ENCODE data around the gene LRP11. TPM values are rescaled to one million over a fixed set of nuclear protein-coding genes. Genes with fewer than 3 reads are reported as not detected.

Gene LRP11
- total and polyA plus RNA-seq, 2 of the 13 experiments (the other 11 are each of a cell fraction or from before 2014, with no cell fraction given) = 32.4 to 48.9 TPM

DNA sequence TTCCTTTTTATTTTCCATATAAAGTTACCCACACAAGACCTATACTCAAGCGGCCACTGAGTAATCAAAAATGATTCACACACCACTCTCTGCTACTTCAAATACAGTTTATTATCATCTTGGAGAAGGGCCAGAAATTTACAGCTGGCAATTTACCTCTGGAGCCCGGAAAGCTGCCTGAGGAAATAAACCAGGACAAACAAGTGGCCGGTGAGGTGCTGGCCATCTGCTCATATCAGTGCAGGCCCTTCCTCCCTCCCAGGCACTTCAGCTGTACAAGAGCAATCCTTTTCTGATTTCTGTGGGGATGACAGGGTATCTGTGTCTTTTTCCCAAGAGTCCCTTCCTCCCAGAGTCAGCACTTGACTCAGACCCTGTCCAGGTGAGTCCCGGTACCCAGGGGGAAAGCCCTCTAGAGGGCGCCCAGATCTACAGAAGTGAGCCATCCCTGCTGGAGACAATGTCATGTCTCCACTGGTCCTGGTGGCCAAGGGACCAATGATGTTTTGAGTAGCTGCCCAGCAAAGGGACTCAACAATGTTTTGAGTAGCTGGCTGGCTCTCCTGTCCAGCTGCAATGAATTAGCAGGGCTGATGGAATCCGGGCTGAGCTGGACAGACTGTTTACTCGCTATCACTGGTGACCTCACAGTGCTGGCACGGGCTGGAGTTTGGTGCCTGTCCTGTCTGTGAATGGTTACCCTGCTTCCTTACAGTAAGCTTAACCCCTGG, 23.6 kb downstream of the LRP11 start (continued):
- TF ChIP-seq, protein P1, sequence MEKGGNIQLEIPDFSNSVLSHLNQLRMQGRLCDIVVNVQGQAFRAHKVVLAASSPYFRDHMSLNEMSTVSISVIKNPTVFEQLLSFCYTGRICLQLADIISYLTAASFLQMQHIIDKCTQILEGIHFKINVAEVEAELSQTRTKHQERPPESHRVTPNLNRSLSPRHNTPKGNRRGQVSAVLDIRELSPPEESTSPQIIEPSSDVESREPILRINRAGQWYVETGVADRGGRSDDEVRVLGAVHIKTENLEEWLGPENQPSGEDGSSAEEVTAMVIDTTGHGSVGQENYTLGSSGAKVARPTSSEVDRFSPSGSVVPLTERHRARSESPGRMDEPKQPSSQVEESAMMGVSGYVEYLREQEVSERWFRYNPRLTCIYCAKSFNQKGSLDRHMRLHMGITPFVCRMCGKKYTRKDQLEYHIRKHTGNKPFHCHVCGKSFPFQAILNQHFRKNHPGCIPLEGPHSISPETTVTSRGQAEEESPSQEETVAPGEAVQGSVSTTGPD (CRISPR knock-in tag; IDR thresholded peaks at IDR 0.05) = no peak
- no peak for TF ChIP-seq AHR (CRISPR knock-in tag; IDR thresholded peaks at IDR 0.05)
- TF ChIP-seq, protein P2, sequence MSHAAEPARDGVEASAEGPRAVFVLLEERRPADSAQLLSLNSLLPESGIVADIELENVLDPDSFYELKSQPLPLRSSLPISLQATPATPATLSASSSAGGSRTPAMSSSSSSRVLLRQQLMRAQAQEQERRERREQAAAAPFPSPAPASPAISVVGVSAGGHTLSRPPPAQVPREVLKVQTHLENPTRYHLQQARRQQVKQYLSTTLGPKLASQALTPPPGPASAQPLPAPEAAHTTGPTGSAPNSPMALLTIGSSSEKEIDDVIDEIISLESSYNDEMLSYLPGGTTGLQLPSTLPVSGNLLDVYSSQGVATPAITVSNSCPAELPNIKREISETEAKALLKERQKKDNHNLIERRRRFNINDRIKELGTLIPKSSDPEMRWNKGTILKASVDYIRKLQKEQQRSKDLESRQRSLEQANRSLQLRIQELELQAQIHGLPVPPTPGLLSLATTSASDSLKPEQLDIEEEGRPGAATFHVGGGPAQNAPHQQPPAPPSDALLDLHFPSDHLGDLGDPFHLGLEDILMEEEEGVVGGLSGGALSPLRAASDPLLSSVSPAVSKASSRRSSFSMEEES (CRISPR knock-in tag; IDR thresholded peaks at IDR 0.05) = no peak
- TF ChIP-seq CHCHD3 (CRISPR knock-in tag; IDR thresholded peaks at IDR 0.05) = no peak

DNA sequence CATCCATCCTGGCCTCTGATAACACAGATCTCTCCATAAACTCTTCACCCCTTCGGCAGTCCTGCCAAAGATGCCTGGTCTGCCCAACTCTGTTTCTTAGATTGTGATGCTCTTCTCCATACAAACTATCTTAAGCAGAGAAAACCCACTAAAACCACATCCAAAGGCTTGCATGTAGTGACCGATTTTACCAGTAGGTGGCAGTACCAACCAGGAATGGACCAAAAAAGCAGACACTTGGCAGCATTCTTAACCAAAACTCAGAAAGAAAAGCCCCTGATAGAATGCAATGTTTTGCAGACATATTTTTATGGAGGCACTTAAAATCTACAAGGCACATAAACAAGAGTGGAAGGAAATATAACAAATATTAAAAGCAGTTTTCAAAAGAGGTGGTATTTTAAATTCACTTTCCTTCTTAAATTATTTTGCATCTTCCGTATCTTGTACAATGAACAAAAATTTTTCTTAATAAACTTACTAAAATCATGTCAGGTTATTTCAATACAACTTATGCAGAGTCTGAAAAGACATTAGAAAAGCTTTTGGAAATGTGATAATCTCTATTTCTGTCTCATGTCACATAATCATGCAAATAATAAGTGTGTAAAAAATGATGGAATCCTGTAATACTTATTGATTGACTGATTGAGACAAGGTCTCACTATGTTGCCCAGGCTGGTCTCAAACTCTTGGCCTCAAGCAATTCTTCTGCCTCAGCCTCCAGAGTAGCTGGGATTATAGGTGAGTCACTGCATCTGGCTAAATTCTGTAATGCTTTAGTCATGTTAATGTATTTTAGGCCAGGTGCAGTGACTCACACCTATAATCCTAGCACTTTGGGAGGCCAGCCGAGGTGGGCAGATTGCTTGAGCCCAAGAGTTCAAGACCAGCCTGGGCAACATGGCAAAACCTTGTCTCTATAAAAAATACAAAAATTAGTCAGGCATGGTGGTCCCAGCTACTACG, 29.4 kb downstream of the LRP11 start:
- BruUV-seq (replicated peaks) = no TSS peak
- ChIA-PET POLR2A (no interaction called here), CTCF (ENCODE audit: low intra/inter-chr PET ratio, low total read pairs) (interaction anchor here (1.2 to 2.7 kb wide), 6 partner anchors 30 to 182 kb away, joined by 6 to 50 read pairs (median 7); partner anchors contain the start of gene LRP11)
- Histone ChIP-seq H3K9me3 (ENCODE audit: low read length) (no peaks in the 10 kb centered on the region), H3K4me1 (ENCODE audit: insufficient read depth, low read length) (peaks cover 25% of the 10 kb centered on the region), H4K20me1 (ENCODE audit: insufficient read depth, low read length) (no peaks in the 10 kb centered on the region), H2AFZ (ENCODE audit: low read length) (no peak overlapping the region), H3K36me3 (replicated peaks in 1 of 2; ENCODE audit: control insufficient read depth in 1 of 2, insufficient read depth in 2 of 2, low read length in 2 of 2) (peaks cover 5 to 12% of the 10 kb centered on the region in 2 experiments; a peak in 3 of 5 replicates), H3K9ac (ENCODE audit: insufficient read depth, low read depth, low read length) (no peak overlapping the region), H3K27me3 (ENCODE audit: control insufficient read depth in 1 of 2, insufficient read depth in 2 of 2, low read length in 2 of 2) (no peaks in the 10 kb centered on the region), H3K27ac (ENCODE audit: extremely low read length, insufficient read depth, low read length) (no peak overlapping the region), H3K4me3 (replicated peaks in 1 of 3; ENCODE audit: insufficient read depth in 1 of 3, low read depth in 2 of 3, low read length in 3 of 3) (no peak overlapping the region), H3K4me2 (ENCODE audit: low read depth, low read length) (no peak overlapping the region), H3K79me2 (ENCODE audit: insufficient read depth, low read length) (no peaks in the 10 kb centered on the region)
- in situ Hi-C loops (cut with HindIII; ENCODE audit: extremely low pct_ligation_motif_present, low pct_unique_long_range_greater_than_20kb) (no loop called here), intact Hi-C loops (cut with micrococcal nuclease; ENCODE audit: unreplicated experiment) (loop anchor here (1.0 to 5.0 kb wide), 3 partner anchors 31 to 187 kb away; partner anchors contain the start of gene KATNA1)
- WGBS (ENCODE audit: low lambda C conversion rate) = 53% methylated on average over 5 of the region's 5 CpGs
- DNase-seq (ENCODE audit: low spot score) = peak; percentile 64
- FAIRE-seq = peak; percentile 86
- no peak for ATAC-seq
- TF ChIP-seq SMC3 (IDR thresholded peaks at IDR 0.05; ENCODE audit: low read length) (peak; percentile 96), KAT8 (CRISPR knock-in tag; IDR thresholded peaks at IDR 0.05) (0 out of 2 replicates have a peak, but pooled peaks have one; percentile 21), LCORL (IDR thresholded peaks at IDR 0.05) (no peak), LCORL (CRISPR knock-in tag; IDR thresholded peaks at IDR 0.05) (0 out of 2 replicates have a peak, but pooled peaks have one; percentile 37), SIX1 (CRISPR knock-in tag; IDR thresholded peaks at IDR 0.05; ENCODE audit: borderline replicate concordance) (no peak), RAD21 (CRISPR knock-in tag; IDR thresholded peaks at IDR 0.05) (peak; percentile 78), ZBTB1 (CRISPR knock-in tag; IDR thresholded peaks at IDR 0.05; ENCODE audit: borderline replicate concordance) (no peak), ZNF607 (CRISPR knock-in tag; IDR thresholded peaks at IDR 0.05; ENCODE audit: borderline replicate concordance) (no peak), STAG1 (CRISPR knock-in tag; IDR thresholded peaks at IDR 0.05) (peak; percentile 89)
- TF ChIP-seq, protein P3, sequence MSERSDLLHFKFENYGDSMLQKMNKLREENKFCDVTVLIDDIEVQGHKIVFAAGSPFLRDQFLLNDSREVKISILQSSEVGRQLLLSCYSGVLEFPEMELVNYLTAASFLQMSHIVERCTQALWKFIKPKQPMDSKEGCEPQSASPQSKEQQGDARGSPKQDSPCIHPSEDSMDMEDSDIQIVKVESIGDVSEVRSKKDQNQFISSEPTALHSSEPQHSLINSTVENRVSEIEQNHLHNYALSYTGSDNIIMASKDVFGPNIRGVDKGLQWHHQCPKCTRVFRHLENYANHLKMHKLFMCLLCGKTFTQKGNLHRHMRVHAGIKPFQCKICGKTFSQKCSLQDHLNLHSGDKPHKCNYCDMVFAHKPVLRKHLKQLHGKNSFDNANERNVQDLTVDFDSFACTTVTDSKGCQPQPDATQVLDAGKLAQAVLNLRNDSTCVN (CRISPR knock-in tag; IDR thresholded peaks at IDR 0.05; ENCODE audit: borderline replicate concordance) = no peak
- TF ChIP-seq, protein P4, sequence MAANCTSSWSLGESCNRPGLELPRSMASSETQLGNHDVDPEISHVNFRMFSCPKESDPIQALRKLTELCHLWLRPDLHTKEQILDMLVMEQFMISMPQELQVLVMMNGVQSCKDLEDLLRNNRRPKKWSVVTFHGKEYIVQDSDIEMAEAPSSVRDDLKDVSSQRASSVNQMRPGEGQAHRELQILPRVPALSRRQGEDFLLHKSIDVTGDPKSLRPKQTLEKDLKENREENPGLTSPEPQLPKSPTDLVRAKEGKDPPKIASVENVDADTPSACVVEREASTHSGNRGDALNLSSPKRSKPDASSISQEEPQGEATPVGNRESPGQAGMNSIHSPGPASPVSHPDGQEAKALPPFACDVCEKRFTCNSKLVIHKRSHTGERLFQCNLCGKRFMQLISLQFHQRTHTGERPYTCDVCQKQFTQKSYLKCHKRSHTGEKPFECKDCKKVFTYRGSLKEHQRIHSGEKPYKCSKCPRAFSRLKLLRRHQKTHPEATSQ (CRISPR knock-in tag; IDR thresholded peaks at IDR 0.05; ENCODE audit: borderline replicate concordance) = 0 out of 2 replicates have a peak, but pooled peaks have one; percentile 45
